GM23338 (cell line): ENCODE measurements around the gene NPB. TPM values are rescaled to one million over a fixed set of nuclear protein-coding genes. Genes with fewer than 3 reads are reported as not detected.

Experiments
- CREB1 ChIP-seq: fragments of 250-450 bp; sonication (Bioruptor Pico); IDR thresholded peaks from 2 replicates; pipeline ENCODE4 v1.5.0; 2020; ENCODE audit warnings: low read depth, mild to moderate bottlenecking, moderate library complexity
- ETS1 ChIP-seq: IDR thresholded peaks from 2 replicates; pipeline ENCODE4 v1.6.1; 2016; ENCODE audit warnings: antibody characterized with exemption
- EZH2phosphoT487 ChIP-seq: fragments of 200-600 bp; sonication (generic); IDR thresholded peaks from one replicate; pipeline ENCODE4 v1.8.1; 2018; ENCODE audit warnings: antibody characterized with exemption; ENCODE audit not compliant: unreplicated experiment
- POLR2AphosphoS5 ChIP-seq: IDR thresholded peaks from 2 replicates; pipeline ENCODE4 v1.6.1; 2016; ENCODE audit warnings: antibody characterized with exemption, low read depth
- REST ChIP-seq: IDR thresholded peaks from one replicate; pipeline ENCODE4 v1.6.1; 2018; ENCODE audit warnings: antibody characterized with exemption; ENCODE audit not compliant: unreplicated experiment
- STAT1 ChIP-seq: IDR thresholded peaks from one replicate; pipeline ENCODE4 v1.6.1; 2016; ENCODE audit warnings: antibody characterized with exemption; ENCODE audit not compliant: unreplicated experiment
- ZNF462 ChIP-seq: fragments of 250-450 bp; sonication (Bioruptor Pico); IDR thresholded peaks from 2 replicates; pipeline ENCODE4 v1.5.0; 2020; ENCODE audit warnings: mild to moderate bottlenecking, moderate library complexity
- polyA plus RNA-seq: library from polyadenylated mRNA; unstranded; fragments of >200 nt; fragmentation: Nextera tagmentation; extraction: Ambion mirVana; gene quantifications from 2 replicates; pipeline ENCODE4 v1.2.1, GENCODE V29; 2016
- total RNA-seq: library from RNA; depleted of rRNA; stranded (reverse); fragments of >200 nt; shearing (Covaris generic); gene quantifications from 2 replicates; pipeline ENCODE4 v1.2.3, GENCODE V29; 2014

Gene NPB
- total and polyA plus RNA-seq, 2 experiments from 2014 or later: 3.6 to 3.8 TPM

GRCh38 chr17:81929253-81930141 is 27.5 kb downstream of the NPB start (continued):
- TF ChIP-seq ZNF462 (no peak), STAT1 (no peak), EZH2phosphoT487 (no peak), REST (no peak), POLR2AphosphoS5 (no peak), ETS1 (no peak), CREB1 (no peak)
